GM10248 (cell line): ENCODE measurements around the gene HSPA12B.
A peak's percentile ranks its signal among the peaks of the same experiment; 100 is the strongest.

Source experiments
- CTCF ChIA-PET: fragments of 300-600 bp; sonication (Branson Sonifier 250); formaldehyde crosslinking; extraction: SDS; loops from one replicate; lab custom pipeline; 2021; ENCODE audit warnings: antibody characterized with exemption; lab: Yijun Ruan, JAX
- POLR2A ChIA-PET: fragments of 350-650 bp; sonication (Branson Sonifier 250); formaldehyde crosslinking; extraction: SDS; loops from one replicate; lab custom pipeline; 2020; ENCODE audit warnings: antibody characterized with exemption; lab: Yijun Ruan, JAX
- DNase-seq: peaks from one replicate; pipeline ENCODE4 v3.0.0; 2012; ENCODE audit errors: extremely low spot score
- CTCF ChIP-seq: IDR thresholded peaks from 2 replicates; pipeline ENCODE4 v1.5.1; 2012; ENCODE audit warnings: mild to moderate bottlenecking, low read depth; ENCODE audit errors: extremely low read depth, missing control alignments, control extremely low read depth

The HSPA12B gene

GRCh38 chr20:3694864-3695263, 37.6 kb upstream of the HSPA12B start:
- POLR2A ChIA-PET = no interaction called here
- TF ChIP-seq CTCF = no peak
- CTCF ChIA-PET = interaction anchor here (0.8 to 8.9 kb wide), 4 partner anchors 9 to 18 kb away, joined by 5 to 64 read pairs (median 6); no protein-coding TSS in a partner anchor
- DNase-seq = no peak

- POLR2A ChIA-PET = no interaction called here
- DNase-seq = no peak
- CTCF ChIA-PET = interaction anchor here (1.1 to 8.9 kb wide), 3 partner anchors 14 to 39 kb away, joined by 4 to 64 read pairs (median 13); no protein-coding TSS in a partner anchor
- TF ChIP-seq CTCF = peak; percentile 17
These were observed 36.3 kb upstream of the HSPA12B start for GRCh38 chr20:3696200-3696599.

GRCh38 chr20:3696745-3697587, 35.5 kb upstream of the HSPA12B start:
- DNase-seq = no peak
- TF ChIP-seq CTCF = no peak
- ChIA-PET CTCF (interaction anchor here (0.9 to 8.9 kb wide), 4 partner anchors 11 to 39 kb away, joined by 3 to 64 read pairs (median 8); no protein-coding TSS in a partner anchor), POLR2A (interaction anchor here (0.5 kb wide), 1 partner anchor 148 kb away, joined by 3 read pairs; no protein-coding TSS in a partner anchor)

- ChIA-PET POLR2A (interaction anchor here (0.5 kb wide), 1 partner anchor 148 kb away, joined by 3 read pairs; no protein-coding TSS in a partner anchor), CTCF (interaction anchor here (0.9 to 8.9 kb wide), 3 partner anchors 10 to 21 kb away, joined by 3 to 64 read pairs (median 13); no protein-coding TSS in a partner anchor)
- no peak for DNase-seq
- TF ChIP-seq CTCF = no peak
These were observed 34.7 kb upstream of the HSPA12B start for GRCh38 chr20:3697588-3698305.

- TF ChIP-seq CTCF = no peak
- CTCF ChIA-PET = interaction anchor here (3.4 to 8.9 kb wide), 2 partner anchors 12 to 22 kb away, joined by 13 to 64 read pairs; no protein-coding TSS in a partner anchor
- POLR2A ChIA-PET = no interaction called here
- no peak for DNase-seq
These were observed 33.9 kb upstream of the HSPA12B start for GRCh38 chr20:3698591-3699001.

- DNase-seq = no peak
- POLR2A ChIA-PET = no interaction called here
- no peak for TF ChIP-seq CTCF
- CTCF ChIA-PET = interaction anchor here (3.4 to 8.9 kb wide), 2 partner anchors 11 to 22 kb away, joined by 13 to 64 read pairs; no protein-coding TSS in a partner anchor
These were observed 33.4 kb upstream of the HSPA12B start for GRCh38 chr20:3699037-3699436.
